ENCODE measurements around the gene NEU1.
A peak's percentile ranks its signal among the peaks of the same experiment; 100 is the strongest.
"Not testable (repeated sequence)": the region's sequence is repeated elsewhere in the genome, so short reads cannot be mapped to it uniquely, and the experiment has no call there.

Gene NEU1

GRCh38 chr6:31817929-31818511 is 44.6 kb downstream of the NEU1 start:
- DNase-seq (ENCODE audit: low read depth) = not testable (repeated sequence)

GRCh38 chr6:31817133-31817928 is 45.3 kb downstream of the NEU1 start:
- not testable (repeated sequence) for DNase-seq (ENCODE audit: low read depth)

- peak; percentile 27 for DNase-seq (ENCODE audit: low read depth)
These were observed 47.4 kb downstream of the NEU1 start, which contains the start of the genes HSPA1A and HSPA1L for GRCh38 chr6:31815025-31815838. Gene HSPA1A (plus strand): TSS chr6:31815543. CDS start chr6:31815757, 214 bp downstream. Gene HSPA1L (minus strand): TSS chr6:31815283. CDS start chr6:31811972, 3,311 bp downstream.

- peak; percentile 66 for DNase-seq (ENCODE audit: low read depth)
These were observed 48.0 kb downstream of the NEU1 start for GRCh38 chr6:31814677-31815024.

GRCh38 chr6:31813465-31813849 is 49.2 kb downstream of the NEU1 start:
- no peak for DNase-seq (ENCODE audit: low read depth)

- DNase-seq (ENCODE audit: low read depth) = no peak
These were observed 51.0 kb downstream of the NEU1 start for GRCh38 chr6:31811645-31812044.

- not testable (repeated sequence) for DNase-seq (ENCODE audit: low read depth)
These were observed 54.0 kb downstream of the NEU1 start for GRCh38 chr6:31808599-31808998.

All from T follicular helper cell (primary cell).